ENCODE data around the gene KBTBD3.

Gene KBTBD3

GRCh38 chr11:106051103-106051502 is 26.0 kb downstream of the KBTBD3 start:
- no peak for DNase-seq (ENCODE audit: low spot score)
- TF ChIP-seq, protein P1, sequence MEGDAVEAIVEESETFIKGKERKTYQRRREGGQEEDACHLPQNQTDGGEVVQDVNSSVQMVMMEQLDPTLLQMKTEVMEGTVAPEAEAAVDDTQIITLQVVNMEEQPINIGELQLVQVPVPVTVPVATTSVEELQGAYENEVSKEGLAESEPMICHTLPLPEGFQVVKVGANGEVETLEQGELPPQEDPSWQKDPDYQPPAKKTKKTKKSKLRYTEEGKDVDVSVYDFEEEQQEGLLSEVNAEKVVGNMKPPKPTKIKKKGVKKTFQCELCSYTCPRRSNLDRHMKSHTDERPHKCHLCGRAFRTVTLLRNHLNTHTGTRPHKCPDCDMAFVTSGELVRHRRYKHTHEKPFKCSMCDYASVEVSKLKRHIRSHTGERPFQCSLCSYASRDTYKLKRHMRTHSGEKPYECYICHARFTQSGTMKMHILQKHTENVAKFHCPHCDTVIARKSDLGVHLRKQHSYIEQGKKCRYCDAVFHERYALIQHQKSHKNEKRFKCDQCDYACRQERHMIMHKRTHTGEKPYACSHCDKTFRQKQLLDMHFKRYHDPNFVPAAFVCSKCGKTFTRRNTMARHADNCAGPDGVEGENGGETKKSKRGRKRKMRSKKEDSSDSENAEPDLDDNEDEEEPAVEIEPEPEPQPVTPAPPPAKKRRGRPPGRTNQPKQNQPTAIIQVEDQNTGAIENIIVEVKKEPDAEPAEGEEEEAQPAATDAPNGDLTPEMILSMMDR (IDR thresholded peaks at IDR 0.05; ENCODE audit: extremely low read depth, missing control alignments): no peak

GRCh38 chr11:106049727-106050476 is 27.2 kb downstream of the KBTBD3 start:
- DNase-seq (ENCODE audit: low spot score): no peak
- TF ChIP-seq, protein P1 (IDR thresholded peaks at IDR 0.05; ENCODE audit: extremely low read depth, missing control alignments): no peak

GRCh38 chr11:106047631-106048030 is 29.5 kb downstream of the KBTBD3 start:
- DNase-seq (ENCODE audit: low spot score): no peak
- TF ChIP-seq, protein P1 (IDR thresholded peaks at IDR 0.05; ENCODE audit: extremely low read depth, missing control alignments): no peak

DNA sequence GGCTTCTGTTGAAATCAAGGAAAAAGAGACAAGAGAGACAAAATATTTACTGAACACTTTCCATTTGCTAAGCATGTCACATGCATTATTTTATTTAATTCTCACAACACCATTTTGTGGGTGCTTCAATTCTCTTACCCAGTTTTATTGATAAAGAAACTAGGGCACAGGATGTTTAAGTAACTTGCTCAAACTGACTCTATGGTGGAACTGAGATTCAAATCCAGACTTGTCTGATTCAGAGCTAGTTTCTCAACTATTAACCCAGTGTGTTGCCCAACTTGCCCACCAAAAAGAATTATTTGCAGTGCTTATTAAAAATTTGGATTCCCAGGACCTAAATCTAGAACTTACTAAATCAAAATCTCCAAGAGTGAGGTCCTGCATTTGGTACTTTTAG is 33.6 kb downstream of the KBTBD3 start:
- DNase-seq (ENCODE audit: low spot score): no peak
- TF ChIP-seq, protein P1 (IDR thresholded peaks at IDR 0.05; ENCODE audit: extremely low read depth, missing control alignments): no peak

DNA sequence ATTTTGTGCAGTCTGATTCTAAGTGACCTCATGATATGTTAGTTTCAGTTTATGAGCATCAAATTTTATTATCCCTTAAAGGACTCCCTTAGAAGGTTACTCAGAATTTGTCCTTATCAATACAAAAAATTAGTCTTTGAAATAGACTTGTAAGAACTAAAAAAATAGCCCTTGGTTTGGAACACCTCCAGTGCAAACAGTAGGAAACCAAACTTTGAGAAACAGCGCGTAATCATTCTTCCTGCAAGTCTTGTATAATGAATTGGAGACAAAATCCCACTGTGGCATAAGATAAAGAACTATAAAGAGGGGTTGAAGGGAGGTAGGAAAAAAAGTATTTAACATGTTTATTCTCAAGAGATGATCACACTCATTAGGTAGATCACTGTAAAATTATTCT is 44.3 kb downstream of the KBTBD3 start:
- TF ChIP-seq, protein P1 (IDR thresholded peaks at IDR 0.05; ENCODE audit: extremely low read depth, missing control alignments): no peak
- no peak for DNase-seq (ENCODE audit: low spot score)

DNA sequence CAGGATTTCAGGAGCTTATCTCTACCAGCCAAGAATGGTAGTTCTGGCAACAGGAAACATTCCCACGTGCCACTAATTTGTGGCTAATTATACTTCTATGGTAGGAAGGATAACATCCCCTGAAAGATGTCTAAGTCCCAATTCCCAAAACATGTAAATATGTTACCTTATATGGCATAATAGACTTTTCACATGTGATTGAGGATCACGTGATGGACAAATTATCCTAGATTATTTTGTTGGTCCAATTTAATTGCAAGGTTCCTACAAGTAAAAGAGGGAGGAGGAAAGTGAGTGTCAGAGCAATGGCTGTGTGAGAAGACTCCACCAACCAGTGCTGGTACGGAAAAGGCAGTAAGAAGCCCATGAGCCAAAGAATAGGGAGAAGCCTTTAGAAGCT is 45.2 kb downstream of the KBTBD3 start:
- TF ChIP-seq, protein P1 (IDR thresholded peaks at IDR 0.05; ENCODE audit: extremely low read depth, missing control alignments): no peak
- DNase-seq (ENCODE audit: low spot score): no peak

DNA sequence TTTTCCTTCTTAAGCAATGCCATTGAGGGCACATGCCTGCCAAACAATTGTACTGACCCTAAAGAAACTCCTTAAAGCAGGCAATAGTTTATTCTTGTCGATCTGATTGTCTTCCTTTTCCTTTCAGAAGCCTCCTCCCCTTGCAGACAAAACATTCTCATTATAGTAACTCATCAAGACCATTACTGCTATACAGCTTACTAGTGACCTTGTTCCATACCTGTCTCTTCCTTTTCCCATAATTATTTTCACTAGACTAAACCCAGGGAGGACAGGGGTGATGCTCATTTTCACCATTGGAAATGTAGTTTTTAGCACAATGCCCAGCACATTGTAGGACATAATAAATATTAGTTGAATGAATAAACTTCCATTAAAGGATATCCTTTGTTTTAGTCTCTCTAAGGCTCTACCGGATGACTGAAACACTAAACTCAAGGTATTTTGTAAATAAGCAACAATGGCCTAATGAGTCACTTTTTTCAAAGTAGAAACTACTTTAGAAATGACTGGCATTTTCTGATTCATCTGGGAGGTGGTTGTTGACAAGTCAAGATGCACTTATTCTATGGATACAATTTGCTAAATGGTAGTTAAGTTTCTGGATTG is 45.8 kb downstream of the KBTBD3 start:
- TF ChIP-seq, protein P1 (IDR thresholded peaks at IDR 0.05; ENCODE audit: extremely low read depth, missing control alignments): no peak
- DNase-seq (ENCODE audit: low spot score): no peak
